GM03348 (cell line): Measurements from ENCODE around the gene ATPAF1.
"Not testable (repeated sequence)": the region's sequence is repeated elsewhere in the genome, so short reads cannot be mapped to it uniquely, and the experiment has no call there.

Experiments
- DNase-seq: peaks from one replicate; pipeline ENCODE4 v3.0.0; 2012; ENCODE audit warnings: low spot score

The ATPAF1 gene

DNA sequence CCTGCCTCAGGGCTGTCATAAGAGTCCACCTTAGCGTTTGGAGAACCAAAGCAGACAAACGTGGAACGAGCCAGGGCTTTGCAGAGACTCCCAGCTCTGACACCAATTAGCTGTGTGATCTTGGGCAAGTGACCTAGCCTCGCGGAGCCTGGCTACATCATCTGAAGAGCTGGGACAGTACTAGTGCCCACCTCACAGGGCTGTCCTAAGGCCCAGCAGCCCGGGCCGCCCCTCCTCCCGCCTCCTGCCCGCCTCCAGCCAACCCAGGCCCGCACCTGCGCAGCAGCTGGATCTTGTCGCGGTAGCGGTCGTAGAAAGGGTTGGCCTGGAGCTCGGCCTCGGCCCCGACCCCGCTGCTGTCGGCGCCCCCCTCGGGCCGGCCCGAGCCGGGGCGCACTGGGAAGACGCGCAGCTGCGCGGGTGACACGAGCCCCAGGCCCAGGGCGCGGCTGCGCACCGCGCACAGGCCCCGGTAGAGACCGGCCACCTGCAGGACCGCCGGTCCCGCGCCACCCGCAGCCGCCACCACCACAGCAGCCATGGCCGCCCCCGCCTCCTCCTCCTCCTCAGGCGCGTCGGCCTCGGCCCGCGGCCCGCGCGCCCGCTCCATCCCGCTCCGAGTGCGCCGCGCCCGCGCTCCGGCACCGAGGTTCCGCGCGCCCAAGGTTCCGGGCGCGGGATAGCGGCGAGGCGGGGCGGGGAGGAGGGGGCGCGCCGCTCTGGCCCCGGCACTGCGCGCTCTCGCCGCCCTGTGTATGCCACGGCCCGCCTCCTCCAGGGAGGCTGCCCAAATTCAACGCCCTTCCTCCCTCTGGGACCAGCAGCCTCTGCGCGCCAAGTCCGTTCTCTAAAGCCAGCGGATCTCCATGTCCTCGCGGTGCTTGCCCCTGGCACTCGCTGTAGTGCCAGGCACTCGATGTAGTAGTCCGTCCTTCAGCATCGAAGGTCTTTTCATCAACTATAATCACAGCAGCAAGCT is at the start of gene ATPAF1:
TSS of gene ATPAF1 (minus strand) at position 583 of the 979 bp plus-strand sequence. CDS start at position 541, 42 bp downstream.
- peak; percentile 94 for DNase-seq

GRCh38 chr1:46717654-46718053 is 49.5 kb upstream of the ATPAF1 start:
- no peak for DNase-seq

GRCh38 chr1:46714976-46715375 is 46.8 kb upstream of the ATPAF1 start:
- DNase-seq: no peak

DNA sequence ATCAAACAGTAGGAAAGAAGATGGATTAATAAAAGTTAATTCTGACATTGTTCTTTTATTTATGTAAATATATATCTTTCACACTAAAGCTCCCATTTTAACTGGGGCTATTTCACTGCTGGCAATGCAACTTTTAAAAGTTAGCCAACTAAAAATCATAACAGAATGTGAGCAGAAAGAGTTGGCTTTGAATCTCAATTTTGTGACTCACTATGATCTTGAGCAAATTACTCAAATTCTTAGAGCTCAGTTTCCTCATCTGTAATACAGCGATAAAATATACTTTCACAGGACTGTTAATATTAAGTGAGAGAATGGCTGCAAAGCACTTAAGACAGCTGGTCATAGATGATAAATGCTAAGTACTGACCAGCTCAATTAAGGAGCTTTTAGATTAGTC is 40.0 kb upstream of the ATPAF1 start:
- DNase-seq: no peak

DNA sequence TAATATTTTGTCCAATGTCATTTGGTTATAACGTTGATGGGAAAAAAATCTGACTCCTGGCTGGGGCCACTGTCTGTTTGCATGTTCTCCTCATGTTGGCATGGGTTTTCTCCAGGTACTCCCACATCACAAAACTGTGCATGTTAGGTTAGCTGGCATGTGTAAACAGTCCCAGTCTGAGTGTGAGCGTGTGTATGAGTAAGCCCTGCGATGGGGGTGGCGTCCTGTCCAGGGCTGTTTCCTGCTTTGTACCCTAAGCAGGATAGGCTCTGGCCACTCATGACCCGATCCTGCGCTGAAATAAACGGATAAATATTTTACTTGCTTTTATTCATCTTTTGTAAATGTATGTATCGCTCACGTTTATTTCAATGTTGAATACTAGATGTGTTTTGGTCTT is 37.2 kb upstream of the ATPAF1 start:
- DNase-seq: no peak

DNA sequence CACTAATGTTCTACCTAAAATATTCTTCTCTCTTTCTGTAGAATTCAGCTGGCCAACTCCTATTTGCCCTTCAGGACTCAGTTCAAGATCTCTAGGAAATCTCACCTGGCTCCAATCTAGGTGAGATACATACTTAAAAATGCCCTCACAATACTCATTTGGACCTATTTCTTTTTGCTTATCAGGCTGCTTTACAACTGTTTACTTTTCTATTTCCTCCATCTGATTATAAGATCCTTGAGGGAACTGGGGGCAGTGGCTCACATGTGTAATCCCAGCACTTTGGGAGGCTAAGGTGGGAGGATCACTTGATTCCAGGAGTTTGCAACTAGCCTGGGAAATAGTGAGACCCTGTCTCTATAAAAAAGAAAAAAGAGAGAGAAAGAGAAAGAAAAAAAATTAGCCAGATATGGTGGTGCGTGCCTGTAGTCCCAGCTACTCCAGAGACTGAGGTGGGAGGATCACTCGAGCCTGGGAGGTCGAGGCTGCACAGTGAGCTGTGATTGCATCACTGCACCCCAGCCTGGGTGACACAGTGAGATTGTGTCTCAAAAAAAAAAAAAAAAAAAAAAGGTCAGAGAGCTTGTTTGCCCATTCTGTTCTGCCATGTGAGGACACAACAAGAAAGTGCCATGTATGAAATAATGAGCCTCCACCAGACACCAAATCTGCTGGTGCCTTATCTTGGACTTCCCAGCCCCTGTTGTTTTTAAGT is 35.9 kb upstream of the ATPAF1 start:
- DNase-seq: no peak

DNA sequence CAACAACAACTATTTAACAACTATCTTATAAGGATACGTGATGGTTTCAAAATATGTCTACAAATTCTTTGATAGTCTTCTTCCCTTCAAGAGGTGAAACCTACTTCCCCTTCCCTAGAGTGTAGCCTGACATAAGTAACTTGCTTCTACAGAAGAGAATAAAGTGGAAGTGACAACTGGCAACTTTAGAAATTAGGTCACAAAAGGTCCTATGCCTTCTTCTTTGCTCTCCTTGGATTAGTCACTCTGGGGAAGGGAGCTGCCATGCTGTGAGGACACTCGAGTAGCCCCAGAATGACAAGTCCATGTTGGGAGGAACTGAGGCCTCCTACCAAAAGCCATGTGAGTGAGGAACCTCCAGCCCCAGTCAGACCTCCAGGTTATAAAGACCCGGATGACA is 31.5 kb upstream of the ATPAF1 start:
- DNase-seq: no peak

- DNase-seq: no peak
Observed at GRCh38 chr1:46697053-46697452, 28.9 kb upstream of the ATPAF1 start.

GRCh38 chr1:46694676-46695075 is 26.5 kb upstream of the ATPAF1 start:
- not testable (repeated sequence) for DNase-seq

GRCh38 chr1:46692811-46693770 is 24.9 kb upstream of the ATPAF1 start:
- no peak for DNase-seq

DNA sequence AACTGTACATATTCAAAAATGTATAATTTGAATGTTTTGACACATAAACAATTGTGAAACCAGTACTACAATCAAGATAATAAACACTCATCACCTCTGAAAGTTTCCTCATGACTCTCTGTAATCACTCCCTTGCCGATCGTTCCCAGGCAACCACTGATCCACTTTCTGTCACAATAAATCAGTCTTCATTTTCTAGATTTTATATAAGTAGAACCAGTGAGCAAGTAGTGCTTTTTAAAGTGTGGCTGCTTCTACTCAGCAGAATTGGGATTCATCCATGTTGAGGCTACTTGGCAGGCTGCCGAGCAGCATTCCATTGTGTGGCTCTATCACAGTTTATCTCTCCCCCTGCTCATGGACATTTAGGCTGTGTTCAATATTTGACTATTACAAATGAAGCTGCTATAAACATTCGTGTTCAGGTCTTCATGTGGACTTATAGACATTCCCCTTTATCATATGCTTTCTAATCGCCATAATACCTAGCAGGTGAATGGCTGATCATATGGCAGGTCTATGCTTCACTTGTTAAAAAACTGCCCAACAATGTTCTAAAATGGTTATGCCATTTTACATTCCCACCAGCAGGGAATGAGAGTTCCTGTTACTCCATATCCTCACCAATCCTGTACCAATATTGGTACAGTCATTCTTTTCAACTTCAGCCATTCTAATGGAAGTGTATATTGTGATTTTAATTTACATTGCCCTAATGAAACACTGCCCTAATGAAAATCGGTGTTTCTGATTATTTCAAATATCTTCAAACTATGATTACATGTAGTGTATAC is 24.0 kb upstream of the ATPAF1 start:
- peak; percentile 26 for DNase-seq

GRCh38 chr1:46690931-46691421 is 22.8 kb upstream of the ATPAF1 start:
- no peak for DNase-seq

DNA sequence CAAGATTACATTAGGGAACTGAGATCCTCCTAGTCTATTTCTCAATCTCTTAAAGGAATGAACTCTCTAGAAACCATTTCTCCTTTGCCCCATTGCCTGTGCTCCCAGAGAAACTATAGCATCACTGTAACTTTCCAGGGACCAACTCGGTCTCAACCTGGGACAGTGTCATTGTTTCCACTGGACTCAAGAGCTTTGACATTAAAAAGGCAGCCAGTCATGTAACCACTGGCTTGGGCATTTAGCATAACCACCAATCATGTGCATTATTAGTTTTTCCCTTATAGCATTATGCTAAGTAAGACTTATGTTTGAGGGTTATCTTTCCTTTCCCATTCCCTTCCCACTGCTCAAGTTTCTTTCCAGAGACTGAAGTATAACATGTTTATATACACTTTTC is 21.7 kb upstream of the ATPAF1 start:
- DNase-seq: no peak

- DNase-seq: no peak
Observed at GRCh38 chr1:46689356-46689755, 21.2 kb upstream of the ATPAF1 start.

GRCh38 chr1:46687921-46688509 is 19.9 kb upstream of the ATPAF1 start:
- no peak for DNase-seq

DNA sequence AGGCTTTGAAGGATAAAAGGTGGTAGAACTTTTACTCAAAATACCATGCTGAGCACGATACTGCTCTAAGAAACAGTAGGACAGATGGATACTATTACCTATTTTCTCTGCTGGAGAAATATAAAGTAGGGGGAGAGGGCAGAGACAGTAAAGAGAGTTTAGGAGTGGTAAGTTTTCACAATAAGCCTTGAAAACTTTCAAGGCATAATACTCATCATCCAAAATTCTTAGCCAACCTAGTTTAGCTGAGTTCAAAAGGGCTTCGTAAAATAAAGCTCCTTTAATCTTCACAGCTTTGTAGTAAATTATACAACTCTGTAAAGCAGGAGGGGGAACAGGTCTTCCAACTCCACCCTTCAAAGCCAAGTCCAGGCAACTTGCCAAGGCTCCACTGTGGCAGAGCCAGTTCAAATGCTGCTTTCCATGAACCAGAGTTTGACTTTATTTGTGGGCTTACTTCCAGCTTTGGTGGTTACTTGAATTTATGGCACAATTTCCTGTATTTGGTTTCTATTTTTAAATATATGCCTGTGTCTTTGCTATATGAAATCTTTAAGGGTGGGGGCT is 19.0 kb upstream of the ATPAF1 start:
- DNase-seq: peak; percentile 30

- no peak for DNase-seq
Observed at GRCh38 chr1:46686255-46686654, 18.1 kb upstream of the ATPAF1 start.

GRCh38 chr1:46684670-46685069 is 16.5 kb upstream of the ATPAF1 start:
- DNase-seq: no peak

GRCh38 chr1:46682064-46682463 is 13.9 kb upstream of the ATPAF1 start:
- DNase-seq: no peak
